ENCODE results near the gene CDHR3. TPM values are rescaled to one million over a fixed set of nuclear protein-coding genes. Genes with fewer than 3 reads are reported as not detected.

Gene CDHR3
- total RNA-seq, 1 experiment from 2014 or later: 9.2 TPM

- H3K4me1 ChIP-seq: peaks cover 11% of the 10 kb centered on the region
- DNase-seq: no peak
- H3K9me3 ChIP-seq: no peaks in the 10 kb centered on the region
- Mint-ChIP-seq H3K36me3 (ENCODE audit: insufficient read depth, unreplicated experiment) (no peaks in the 10 kb centered on the region), H3K4me1 (ENCODE audit: low read depth, unreplicated experiment) (no peaks in the 10 kb centered on the region), H3K4me3 (ENCODE audit: unreplicated experiment) (no peak overlapping the region), H3K27me3 (ENCODE audit: insufficient read depth, unreplicated experiment) (no peaks in the 10 kb centered on the region), H3K27ac (ENCODE audit: unreplicated experiment) (no peak overlapping the region), H3K9me3 (ENCODE audit: unreplicated experiment) (peaks cover 10% of the 10 kb centered on the region)
- ChIA-PET POLR2A (no interaction called here), CTCF (no interaction called here)
- H3K27me3 ChIP-seq (replicated peaks; ENCODE audit: control insufficient read depth, insufficient read depth, low read length): no peaks in the 10 kb centered on the region
- no peaks in the 10 kb centered on the region for H3K36me3 ChIP-seq (ENCODE audit: control insufficient read depth, insufficient read depth, low read length)
- intact Hi-C loops (cut with micrococcal nuclease; ENCODE audit: unreplicated experiment): no loop called here
- H3K4me3 ChIP-seq (ENCODE audit: low read depth, low read length): no peak overlapping the region
- TF ChIP-seq CTCF (IDR thresholded peaks at IDR 0.05; ENCODE audit: insufficient read depth in 1 of 2, low read depth in 1 of 2, low read length in 1 of 2, severe bottlenecking in 1 of 2, unreplicated experiment in 1 of 2): no peak
- BruUV-seq (replicated peaks): no TSS peak
Measured at GRCh38 chr7:106060394-106060920, 97.4 kb downstream of the CDHR3 start.

- Mint-ChIP-seq H3K9me3 (ENCODE audit: unreplicated experiment) (peaks cover 10% of the 10 kb centered on the region), H3K27ac (ENCODE audit: unreplicated experiment) (no peak overlapping the region), H3K4me3 (ENCODE audit: unreplicated experiment) (no peak overlapping the region), H3K4me1 (ENCODE audit: low read depth, unreplicated experiment) (no peaks in the 10 kb centered on the region), H3K36me3 (ENCODE audit: insufficient read depth, unreplicated experiment) (no peaks in the 10 kb centered on the region), H3K27me3 (ENCODE audit: insufficient read depth, unreplicated experiment) (no peaks in the 10 kb centered on the region)
- no peaks in the 10 kb centered on the region for H3K36me3 ChIP-seq (ENCODE audit: control insufficient read depth, insufficient read depth, low read length)
- H3K9me3 ChIP-seq: no peaks in the 10 kb centered on the region
- no TSS peak for BruUV-seq (replicated peaks)
- no peak for TF ChIP-seq CTCF (IDR thresholded peaks at IDR 0.05; ENCODE audit: insufficient read depth in 1 of 2, low read depth in 1 of 2, low read length in 1 of 2, severe bottlenecking in 1 of 2, unreplicated experiment in 1 of 2)
- H3K27me3 ChIP-seq (replicated peaks; ENCODE audit: control insufficient read depth, insufficient read depth, low read length): no peaks in the 10 kb centered on the region
- no peak overlapping the region for H3K4me3 ChIP-seq (ENCODE audit: low read depth, low read length)
- POLR2A ChIA-PET: no interaction called here
- H3K4me1 ChIP-seq: peaks cover 20% of the 10 kb centered on the region
- CTCF ChIA-PET: no interaction called here
- intact Hi-C loops (cut with micrococcal nuclease; ENCODE audit: unreplicated experiment): no loop called here
- DNase-seq: no peak
Measured at GRCh38 chr7:106061301-106061979, 98.4 kb downstream of the CDHR3 start.

- Histone ChIP-seq H3K9me3 (no peaks in the 10 kb centered on the region), H3K4me3 (ENCODE audit: low read depth, low read length) (no peak overlapping the region), H3K36me3 (ENCODE audit: control insufficient read depth, insufficient read depth, low read length) (no peaks in the 10 kb centered on the region), H3K4me1 (peaks cover 20% of the 10 kb centered on the region), H3K27me3 (replicated peaks; ENCODE audit: control insufficient read depth, insufficient read depth, low read length) (no peaks in the 10 kb centered on the region)
- CTCF ChIA-PET: no interaction called here
- no peaks in the 10 kb centered on the region for H3K4me1 Mint-ChIP-seq (ENCODE audit: low read depth, unreplicated experiment)
- no peak for TF ChIP-seq CTCF (IDR thresholded peaks at IDR 0.05; ENCODE audit: insufficient read depth in 1 of 2, low read depth in 1 of 2, low read length in 1 of 2, severe bottlenecking in 1 of 2, unreplicated experiment in 1 of 2)
- no peak overlapping the region for H3K27ac Mint-ChIP-seq (ENCODE audit: unreplicated experiment)
- intact Hi-C loops (cut with micrococcal nuclease; ENCODE audit: unreplicated experiment): no loop called here
- H3K27me3 Mint-ChIP-seq (ENCODE audit: insufficient read depth, unreplicated experiment): no peaks in the 10 kb centered on the region
- no peaks in the 10 kb centered on the region for H3K36me3 Mint-ChIP-seq (ENCODE audit: insufficient read depth, unreplicated experiment)
- BruUV-seq (replicated peaks): no TSS peak
- H3K4me3 Mint-ChIP-seq (ENCODE audit: unreplicated experiment): no peak overlapping the region
- peaks cover 10% of the 10 kb centered on the region for H3K9me3 Mint-ChIP-seq (ENCODE audit: unreplicated experiment)
- POLR2A ChIA-PET: no interaction called here
- DNase-seq: no peak
Measured at GRCh38 chr7:106062006-106062405, 98.9 kb downstream of the CDHR3 start.
